ENCODE data around the gene ENTPD3.
"Not testable (repeated sequence)": the region's sequence is repeated elsewhere in the genome, so short reads cannot be mapped to it uniquely, and the experiment has no call there.

ENTPD3 gene

GRCh38 chr3:40461161-40461560 is 74.2 kb downstream of the ENTPD3 start:
- TF ChIP-seq ZNF274 (IDR thresholded peaks at IDR 0.05; ENCODE audit: low read depth, low read length): no peak
- H3K4me3 ChIP-seq (ENCODE audit: low read length): no peak overlapping the region

GRCh38 chr3:40462838-40463237 is 75.9 kb downstream of the ENTPD3 start:
- H3K4me3 ChIP-seq (ENCODE audit: low read length): not testable (repeated sequence)

DNA sequence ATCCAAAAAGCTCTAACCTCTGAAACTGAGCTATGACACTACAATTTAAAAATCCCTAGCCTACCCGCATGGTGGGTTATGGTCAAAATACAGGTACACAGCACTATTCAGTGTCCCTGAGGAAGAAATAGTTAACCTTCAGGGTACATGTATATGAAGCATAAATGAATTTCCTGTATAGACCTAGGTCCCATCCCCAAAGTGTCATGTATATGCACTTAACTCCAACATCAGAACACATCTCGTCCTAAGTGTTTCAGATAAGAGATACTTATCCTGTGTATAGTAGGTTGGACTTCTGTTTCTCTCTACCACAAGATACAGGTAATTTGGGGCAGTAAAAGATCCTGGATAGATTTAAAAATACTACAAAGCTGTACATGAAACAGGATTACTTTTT is 76.6 kb downstream of the ENTPD3 start:
- TF ChIP-seq ZNF274 (IDR thresholded peaks at IDR 0.05; ENCODE audit: low read depth, low read length): no peak
- no peak overlapping the region for H3K4me3 ChIP-seq (ENCODE audit: low read length)

DNA sequence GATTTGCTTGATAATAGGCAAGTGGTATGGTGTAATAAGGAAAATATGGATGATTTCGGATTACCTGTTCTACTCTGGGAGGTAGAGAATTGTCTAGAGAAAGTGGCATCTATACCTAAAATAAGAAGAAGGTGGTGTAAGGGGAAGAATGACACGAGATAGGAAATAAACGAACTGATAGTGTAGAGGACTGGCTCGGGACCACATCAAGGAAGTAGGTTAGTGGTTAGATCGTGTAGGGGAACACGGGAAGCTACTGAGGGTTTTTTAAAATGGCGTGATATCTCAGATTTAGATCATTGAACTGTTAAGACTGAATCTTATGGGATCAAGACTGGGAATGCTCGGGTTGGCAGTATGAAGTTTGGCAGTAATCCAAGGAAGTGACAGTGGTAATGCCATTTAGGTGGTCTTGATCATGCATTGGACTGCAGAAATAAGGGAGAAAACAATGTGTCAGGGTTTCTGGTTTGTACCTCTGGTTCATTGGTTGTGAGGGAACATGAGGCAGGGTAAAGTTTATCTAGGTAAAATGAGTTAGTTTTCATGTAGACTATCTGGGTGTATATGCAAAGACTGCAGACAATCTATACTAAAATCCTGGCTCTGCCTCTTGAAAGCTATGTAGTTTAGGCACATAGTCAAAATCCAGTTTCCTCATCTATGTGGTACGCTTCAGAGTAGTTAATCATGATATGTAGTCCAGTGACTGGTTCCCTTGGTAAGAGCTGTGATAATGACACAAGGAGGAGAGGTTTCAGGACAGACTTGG is 77.5 kb downstream of the ENTPD3 start:
- no peak for TF ChIP-seq ZNF274 (IDR thresholded peaks at IDR 0.05; ENCODE audit: low read depth, low read length)
- no peak overlapping the region for H3K4me3 ChIP-seq (ENCODE audit: low read length)

- no peak for TF ChIP-seq ZNF274 (IDR thresholded peaks at IDR 0.05; ENCODE audit: low read depth, low read length)
- no peak overlapping the region for H3K4me3 ChIP-seq (ENCODE audit: low read length)
Measured at GRCh38 chr3:40465111-40465407, 78.1 kb downstream of the ENTPD3 start.

DNA sequence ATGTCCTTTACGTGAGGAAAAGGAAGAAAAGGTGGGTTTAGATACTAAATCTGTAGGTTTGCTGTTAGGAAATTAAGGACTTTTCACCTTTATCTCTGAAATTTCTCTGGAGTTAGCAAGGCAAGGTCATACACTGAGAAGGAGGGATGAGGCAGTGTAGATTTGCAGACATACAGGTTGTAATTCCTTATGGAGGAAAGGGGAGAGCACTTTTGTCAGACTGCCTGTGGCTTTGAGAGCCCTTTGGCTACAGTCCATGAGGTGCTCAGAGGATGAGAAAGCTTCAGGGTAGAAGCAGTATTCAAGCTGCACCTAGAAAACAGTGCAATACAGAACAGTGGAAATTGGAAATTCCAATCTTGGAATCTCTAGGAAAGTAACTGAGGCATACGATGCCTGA is 78.5 kb downstream of the ENTPD3 start:
- TF ChIP-seq ZNF274 (IDR thresholded peaks at IDR 0.05; ENCODE audit: low read depth, low read length): no peak
- no peak overlapping the region for H3K4me3 ChIP-seq (ENCODE audit: low read length)

GRCh38 chr3:40468018-40468417 is 81.0 kb downstream of the ENTPD3 start:
- no peak overlapping the region for H3K4me3 ChIP-seq (ENCODE audit: low read length)
- no peak for TF ChIP-seq ZNF274 (IDR thresholded peaks at IDR 0.05; ENCODE audit: low read depth, low read length)

- no peak for TF ChIP-seq ZNF274 (IDR thresholded peaks at IDR 0.05; ENCODE audit: low read depth, low read length)
- no peak overlapping the region for H3K4me3 ChIP-seq (ENCODE audit: low read length)
Measured at GRCh38 chr3:40470701-40471100, 83.7 kb downstream of the ENTPD3 start.

DNA sequence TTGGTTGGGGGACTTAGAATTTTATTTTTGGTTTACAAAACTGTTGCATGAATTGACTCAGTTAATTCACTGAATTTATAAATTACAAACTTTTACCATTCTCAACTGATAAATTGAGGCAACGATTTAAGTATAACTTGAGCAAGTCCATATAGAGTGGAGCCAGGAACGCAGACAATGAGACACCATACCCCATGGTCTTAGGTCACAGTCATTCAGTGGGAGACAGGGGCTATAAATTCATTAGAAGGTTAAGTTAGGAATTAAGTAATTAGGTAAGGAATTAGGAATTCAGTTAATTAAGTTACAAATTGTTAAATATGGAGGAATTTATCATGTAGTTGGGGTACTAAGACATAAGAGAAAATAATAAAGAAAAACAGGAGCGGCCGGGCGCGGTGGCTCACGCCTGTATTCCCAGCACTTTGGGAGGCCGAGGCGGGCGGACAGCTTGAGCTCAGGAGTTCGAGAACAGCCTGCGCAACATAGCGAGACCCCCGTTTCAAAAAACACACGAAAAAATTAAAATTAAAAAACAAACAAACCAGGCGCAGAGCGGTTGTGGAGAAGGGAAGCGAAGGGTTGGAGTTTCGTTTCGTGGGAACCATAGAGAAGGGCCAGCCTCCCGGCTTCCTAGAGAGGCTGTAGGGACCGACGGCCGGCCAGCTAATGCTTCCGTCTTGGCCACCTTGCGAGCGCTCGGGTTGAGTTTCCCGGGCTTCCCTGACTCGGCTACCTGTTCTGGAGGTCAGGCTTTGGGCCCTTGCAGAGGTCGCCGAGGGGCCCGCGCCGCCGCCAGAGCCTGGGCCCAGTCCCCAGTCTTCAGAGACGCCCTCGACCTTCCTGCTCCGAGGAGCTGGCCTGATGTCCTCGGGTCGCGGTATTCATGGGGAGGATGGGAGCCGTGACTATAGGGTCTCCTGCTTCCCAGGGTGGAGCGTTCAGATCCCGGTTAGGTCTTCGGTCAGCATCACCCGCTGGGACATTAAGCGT is 89.8 kb downstream of the ENTPD3 start, which contains the start of gene ZNF619:
TSS of gene ZNF619 (plus strand) at position 645 of the 993 bp plus-strand sequence. CDS start 858 bp downstream, outside the sequence.
- peak within 1 kb of the TSS; percentile 82 for H3K4me3 ChIP-seq (ENCODE audit: low read length)
- no peak for TF ChIP-seq ZNF274 (IDR thresholded peaks at IDR 0.05; ENCODE audit: low read depth, low read length)

GRCh38 chr3:40477666-40478065 is 90.7 kb downstream of the ENTPD3 start:
- no peak for TF ChIP-seq ZNF274 (IDR thresholded peaks at IDR 0.05; ENCODE audit: low read depth, low read length)
- H3K4me3 ChIP-seq (ENCODE audit: low read length): peak overlapping the region; percentile 82

All from GM08714 (cell line).